Effector memory CD8-positive, alpha-beta T cell (primary cell): ENCODE results near the gene FYCO1.
A peak's percentile ranks its signal among the peaks of the same experiment; 100 is the strongest.
"Not testable (repeated sequence)": the region's sequence is repeated elsewhere in the genome, so short reads cannot be mapped to it uniquely, and the experiment has no call there.

Experiments used
- ATAC-seq: fragments of 150-1000 bp; cut with Tn5 transposase; replicated peaks from 2 replicates; pipeline ENCODE4 v1.10.0; 2021; ENCODE audit warnings: mild to moderate bottlenecking, moderate library complexity
- DNase-seq, 3 experiments: peaks; one replicate each; pipeline ENCODE4 v3.0.0; 2021
- H3K27ac Mint-ChIP-seq, 2 donors: one replicate each; pipeline ENCODE4 v1.8.0; 2022; ENCODE audit warnings: mild to moderate bottlenecking in 2 of 2, mixed read lengths in 2 of 2, moderate library complexity in 2 of 2
- H3K27me3 Mint-ChIP-seq, 2 donors: one replicate each; pipeline ENCODE4 v1.8.0; 2022; ENCODE audit warnings: mixed read lengths in 2 of 2
- H3K36me3 Mint-ChIP-seq: one replicate; pipeline ENCODE4 v1.8.0; 2022; ENCODE audit warnings: mild to moderate bottlenecking, moderate library complexity, mixed read lengths; ENCODE audit not compliant: insufficient read depth
- H3K4me1 Mint-ChIP-seq, 2 donors: one replicate each; pipeline ENCODE4 v1.8.0; 2022; ENCODE audit warnings: low read depth in 2 of 2, mixed read lengths in 2 of 2
- H3K4me3 Mint-ChIP-seq, 2 donors: one replicate each; pipeline ENCODE4 v1.8.0; 2022; ENCODE audit warnings: mild to moderate bottlenecking in 2 of 2, mixed read lengths in 2 of 2, moderate library complexity in 2 of 2
- H3K9me3 Mint-ChIP-seq, 2 donors: one replicate each; pipeline ENCODE4 v1.8.0; 2022; ENCODE audit warnings: mixed read lengths in 2 of 2
- total RNA-seq, 9 experiments: gene quantifications; one replicate each; lab custom pipeline; 2026; lab: John Stamatoyannopoulos, UW

FYCO1 gene
- 42.8 to 232 (median 102) reads per million in 9 experiments for total RNA-seq

- ATAC-seq, result peak; percentile 58
- no peaks in the 10 kb centered on the region for H3K9me3 Mint-ChIP-seq
These were observed at the start of gene FYCO1 for GRCh38 chr3:45995236-45996192. Gene FYCO1, minus strand, starts transcription at chr3:45995824. Its CDS starts 10,914 bp downstream, at chr3:45984910.

GRCh38 chr3:46038916-46039315 lies 43.3 kb upstream of the FYCO1 start:
- DNase-seq (no peak), ATAC-seq (no peak)
- Mint-ChIP-seq H3K36me3 (no peaks in the 10 kb centered on the region), H3K27me3 (no peaks in the 10 kb centered on the region), H3K27ac (no peak overlapping the region), H3K4me3 (no peak overlapping the region), H3K4me1 (peaks cover 0 to 2% of the 10 kb centered on the region in 2 donors), H3K9me3 (no peaks in the 10 kb centered on the region)

More at GRCh38 chr3:45995236-45996192, at the start of gene FYCO1:
- H3K4me3 Mint-ChIP-seq, result peak within 1 kb of the TSS; percentile 83 to 85
- no peaks in the 10 kb centered on the region for H3K27me3 Mint-ChIP-seq
- peak within 1 kb of the TSS; percentile 87 to 94 for H3K27ac Mint-ChIP-seq
- peaks cover 28% of the 10 kb centered on the region for H3K36me3 Mint-ChIP-seq
- H3K4me1 Mint-ChIP-seq, result peaks cover 38 to 55% of the 10 kb centered on the region in 2 donors
- DNase-seq, result peak; percentile 73 to 82 (median 75)

GRCh38 chr3:46038071-46038470 lies 42.4 kb upstream of the FYCO1 start:
- not testable (repeated sequence) for H3K4me1 Mint-ChIP-seq, H3K4me3 Mint-ChIP-seq, H3K27me3 Mint-ChIP-seq

GRCh38 chr3:46036191-46036590 lies 40.6 kb upstream of the FYCO1 start:
- Mint-ChIP-seq H3K9me3 (no peaks in the 10 kb centered on the region), H3K27ac (no peak overlapping the region), H3K4me3 (no peak overlapping the region), H3K36me3 (no peaks in the 10 kb centered on the region), H3K4me1 (peaks cover 0 to 3% of the 10 kb centered on the region in 2 donors), H3K27me3 (no peaks in the 10 kb centered on the region)
- ATAC-seq (no peak), DNase-seq (no peak)

More at GRCh38 chr3:46038071-46038470, 42.4 kb upstream of the FYCO1 start:
- not testable (repeated sequence) for DNase-seq, H3K27ac Mint-ChIP-seq, H3K36me3 Mint-ChIP-seq, ATAC-seq, H3K9me3 Mint-ChIP-seq

GRCh38 chr3:46031747-46032146 lies 36.1 kb upstream of the FYCO1 start:
- Mint-ChIP-seq H3K9me3 (peaks cover 0 to 4% of the 10 kb centered on the region in 2 donors), H3K27ac (no peak overlapping the region), H3K4me3 (no peak overlapping the region), H3K36me3 (no peaks in the 10 kb centered on the region), H3K4me1 (peaks cover 1 to 6% of the 10 kb centered on the region in 2 donors), H3K27me3 (no peaks in the 10 kb centered on the region)
- DNase-seq, result no peak
- no peak for ATAC-seq

- Mint-ChIP-seq H3K9me3 (peaks cover 0 to 4% of the 10 kb centered on the region in 2 donors), H3K36me3 (no peaks in the 10 kb centered on the region), H3K4me1 (peaks cover 1 to 6% of the 10 kb centered on the region in 2 donors), H3K27me3 (no peaks in the 10 kb centered on the region), H3K27ac (no peak overlapping the region), H3K4me3 (no peak overlapping the region)
- DNase-seq (no peak), ATAC-seq (no peak)
These were observed 35.6 kb upstream of the FYCO1 start for GRCh38 chr3:46031269-46031668.

GRCh38 chr3:46030626-46031025 lies 35.0 kb upstream of the FYCO1 start:
- H3K4me1 Mint-ChIP-seq, result peaks cover 1 to 6% of the 10 kb centered on the region in 2 donors
- no peak overlapping the region for H3K4me3 Mint-ChIP-seq
- H3K36me3 Mint-ChIP-seq, result no peaks in the 10 kb centered on the region
- ATAC-seq (no peak), DNase-seq (no peak)
- no peak overlapping the region for H3K27ac Mint-ChIP-seq
- H3K9me3 Mint-ChIP-seq, result peaks cover 0 to 4% of the 10 kb centered on the region in 2 donors
- H3K27me3 Mint-ChIP-seq, result no peaks in the 10 kb centered on the region

GRCh38 chr3:46029953-46030543 lies 34.4 kb upstream of the FYCO1 start:
- Mint-ChIP-seq H3K27ac (peak overlapping the region in 1 of 2 donors; percentile 59), H3K27me3 (no peaks in the 10 kb centered on the region), H3K36me3 (no peaks in the 10 kb centered on the region), H3K9me3 (peaks cover 0 to 4% of the 10 kb centered on the region in 2 donors), H3K4me1 (peaks cover 1 to 6% of the 10 kb centered on the region in 2 donors), H3K4me3 (no peak overlapping the region)
- ATAC-seq, result no peak
- DNase-seq, result no peak

GRCh38 chr3:46027736-46028397 lies 32.2 kb upstream of the FYCO1 start:
- Mint-ChIP-seq H3K27me3 (no peaks in the 10 kb centered on the region), H3K4me1 (peaks cover 1 to 6% of the 10 kb centered on the region in 2 donors), H3K27ac (peak overlapping the region in 1 of 2 donors; percentile 76), H3K4me3 (no peak overlapping the region), H3K9me3 (peaks cover 0 to 4% of the 10 kb centered on the region in 2 donors), H3K36me3 (no peaks in the 10 kb centered on the region)
- DNase-seq (no peak), ATAC-seq (no peak)

GRCh38 chr3:46027021-46027705 lies 31.5 kb upstream of the FYCO1 start, which contains the start of gene XCR1:
Gene XCR1, minus strand, starts transcription at chr3:46027483. Its CDS starts 5,536 bp downstream, at chr3:46021947.
- Mint-ChIP-seq H3K27me3 (no peaks in the 10 kb centered on the region), H3K4me1 (peaks cover 3 to 8% of the 10 kb centered on the region in 2 donors), H3K27ac (peak within 1 kb of the TSS in 1 of 2 donors; percentile 76), H3K9me3 (peaks cover 0 to 4% of the 10 kb centered on the region in 2 donors), H3K36me3 (no peaks in the 10 kb centered on the region), H3K4me3 (no peak within 1 kb of the TSS)
- ATAC-seq (no peak), DNase-seq (no peak)

GRCh38 chr3:46025139-46025538 lies 29.5 kb upstream of the FYCO1 start:
- Mint-ChIP-seq H3K4me1 (peaks cover 8 to 11% of the 10 kb centered on the region in 2 donors), H3K4me3 (no peak overlapping the region), H3K27ac (no peak overlapping the region), H3K36me3 (no peaks in the 10 kb centered on the region), H3K9me3 (peaks cover 0 to 4% of the 10 kb centered on the region in 2 donors), H3K27me3 (no peaks in the 10 kb centered on the region)
- no peak for ATAC-seq
- no peak for DNase-seq

- peaks cover 3% of the 10 kb centered on the region for H3K36me3 Mint-ChIP-seq
- H3K4me3 Mint-ChIP-seq, result no peak overlapping the region
- peaks cover 0 to 4% of the 10 kb centered on the region in 2 donors for H3K9me3 Mint-ChIP-seq
- DNase-seq (no peak), ATAC-seq (no peak)
- no peak overlapping the region for H3K27ac Mint-ChIP-seq
- H3K27me3 Mint-ChIP-seq, result no peaks in the 10 kb centered on the region
- H3K4me1 Mint-ChIP-seq, result peaks cover 5 to 11% of the 10 kb centered on the region in 2 donors
These were observed 28.5 kb upstream of the FYCO1 start for GRCh38 chr3:46024131-46024530.
